IMR-90 (cell line): ENCODE results near the gene ABTB2. TPM values are rescaled to one million over a fixed set of nuclear protein-coding genes. Genes with fewer than 3 reads are reported as not detected.

Experiments used
- ATAC-seq: fragments of 200-7000 bp; cut with Tn5 transposase; 2 replicates; pipeline ENCODE4 v1.9.1; 2020; ENCODE audit warnings: low read depth, mild to moderate bottlenecking, moderate library complexity
- BruUV-seq: library from RNA; stranded (reverse); fragments of 400-500 nt; replicated peaks from 2 replicates; lab custom pipeline; 2021; lab: Mats Ljungman, UMichigan
- CTCF ChIA-PET: fragments of 300-600 bp; formaldehyde crosslinking; extraction: SDS; loops from one replicate; lab custom pipeline; 2021; ENCODE audit warnings: antibody characterized with exemption; lab: Yijun Ruan, JAX
- POLR2A ChIA-PET: fragments of 300-600 bp; sonication (Branson Sonifier 250); formaldehyde crosslinking; loops from one replicate; lab custom pipeline; 2022; ENCODE audit warnings: antibody characterized with exemption; ENCODE audit not compliant: unreplicated experiment; lab: Charles Lee
- DNase-seq: peaks from one replicate; pipeline ENCODE4 v3.0.0; 2013
- H2AFZ ChIP-seq: replicated peaks from 2 replicates; pipeline ENCODE3; 2013; ENCODE audit warnings: low read length, mild to moderate bottlenecking; ENCODE audit not compliant: poor library complexity
- H2AK5ac ChIP-seq: 2 replicates; pipeline ENCODE4 v1.6.1; 2013; ENCODE audit warnings: low read depth, low read length, inconsistent platforms
- H2AK9ac ChIP-seq: replicated peaks from 2 replicates; pipeline ENCODE3; 2013; ENCODE audit warnings: mild to moderate bottlenecking, low read depth, low read length, moderate library complexity; ENCODE audit not compliant: poor library complexity
- H2BK120ac ChIP-seq: 2 replicates; pipeline ENCODE4 v1.6.1; 2013; ENCODE audit warnings: low read depth, low read length, inconsistent platforms
- H2BK15ac ChIP-seq: 3 replicates; pipeline ENCODE4 v1.6.1; 2013; ENCODE audit warnings: low read depth, low read length, inconsistent platforms
- H2BK20ac ChIP-seq: 2 replicates; pipeline ENCODE4 v1.6.1; 2013; ENCODE audit warnings: low read depth, mild to moderate bottlenecking, inconsistent platforms, low read length, moderate library complexity
- H2BK5ac ChIP-seq: 2 replicates; pipeline ENCODE4 v1.6.1; 2013; ENCODE audit warnings: mild to moderate bottlenecking, low read depth, low read length, inconsistent platforms; ENCODE audit not compliant: poor library complexity, severe bottlenecking
- H3K14ac ChIP-seq: replicated peaks from 2 replicates; pipeline ENCODE4 v1.6.1; 2013; ENCODE audit warnings: low read depth, low read length, inconsistent platforms
- H3K18ac ChIP-seq: 2 replicates; pipeline ENCODE4 v1.6.1; 2013; ENCODE audit warnings: low read depth, low read length, control low read depth
- H3K23ac ChIP-seq: 2 replicates; pipeline ENCODE4 v1.6.1; 2013; ENCODE audit warnings: low read depth, low read length, inconsistent platforms
- H3K27ac ChIP-seq: 2 replicates; pipeline ENCODE4 v1.5.1; 2013; ENCODE audit warnings: mild to moderate bottlenecking, control low read depth, low read length; ENCODE audit not compliant: insufficient read depth
- H3K27me3 ChIP-seq: 2 replicates; pipeline ENCODE4 v1.6.1; 2013; ENCODE audit warnings: low read length; ENCODE audit not compliant: control insufficient read depth, insufficient read depth
- H3K36me3 ChIP-seq: 2 replicates; pipeline ENCODE4 v1.6.1; 2013; ENCODE audit warnings: low read length, mixed read lengths; ENCODE audit not compliant: control insufficient read depth, insufficient read depth
- H3K4ac ChIP-seq: 2 replicates; pipeline ENCODE4 v1.6.1; 2013; ENCODE audit warnings: low read depth, low read length, inconsistent platforms
- H3K4me1 ChIP-seq: 2 replicates; pipeline ENCODE4 v1.6.1; 2013; ENCODE audit warnings: low read length, mixed read lengths; ENCODE audit not compliant: control insufficient read depth, insufficient read depth
- H3K4me2 ChIP-seq: 2 replicates; pipeline ENCODE4 v1.6.1; 2013; ENCODE audit warnings: low read depth, mild to moderate bottlenecking, control low read depth, low read length, moderate library complexity
- H3K4me3 ChIP-seq: 2 replicates; pipeline ENCODE4 v1.5.1; 2013; ENCODE audit warnings: low read depth, mild to moderate bottlenecking, control low read depth, low read length, moderate library complexity; ENCODE audit not compliant: insufficient read depth
- H3K56ac ChIP-seq: 2 replicates; pipeline ENCODE4 v1.6.1; 2013; ENCODE audit warnings: low read length, inconsistent platforms; ENCODE audit not compliant: insufficient read depth; ENCODE audit errors: extremely low read depth
- H3K79me1 ChIP-seq, 2 experiments: 2 replicates each; pipeline ENCODE4 v1.6.1; 2013; ENCODE audit warnings: low read length in 2 of 2, inconsistent platforms in 1 of 2, low read depth in 1 of 2
- H3K9ac ChIP-seq: 2 replicates; pipeline ENCODE4 v1.6.1; 2013; ENCODE audit warnings: low read depth, low read length, control low read depth
- H3K9me1 ChIP-seq: 2 replicates; pipeline ENCODE4 v1.6.1; 2013; ENCODE audit warnings: low read length, inconsistent platforms; ENCODE audit not compliant: insufficient read depth
- H3K9me3 ChIP-seq: 2 replicates; pipeline ENCODE4 v1.6.1; 2013; ENCODE audit warnings: low read length; ENCODE audit not compliant: control insufficient read depth, insufficient read depth
- H4K20me1 ChIP-seq: 2 replicates; pipeline ENCODE4 v1.6.1; 2013; ENCODE audit warnings: low read length, inconsistent platforms; ENCODE audit not compliant: insufficient read depth
- H4K5ac ChIP-seq: 2 replicates; pipeline ENCODE4 v1.6.1; 2013; ENCODE audit warnings: mild to moderate bottlenecking, low read depth, low read length, control low read depth
- H4K8ac ChIP-seq, 2 experiments: 2 replicates each; pipeline ENCODE4 v1.6.1; 2013; ENCODE audit warnings: low read depth in 2 of 2, low read length in 2 of 2, control low read depth in 1 of 2, inconsistent platforms in 1 of 2
- H4K91ac ChIP-seq: 2 replicates; pipeline ENCODE4 v1.6.1; 2013; ENCODE audit warnings: low read depth, low read length, inconsistent platforms; ENCODE audit not compliant: insufficient read depth
- BHLHE40 ChIP-seq: fragments of 150-350 bp; IDR thresholded peaks from 2 replicates; pipeline ENCODE4 v1.6.1; 2016; ENCODE audit warnings: mild to moderate bottlenecking, low read depth, low read length
- CEBPB ChIP-seq: IDR thresholded peaks from 2 replicates; pipeline ENCODE4 v1.6.1; 2012; ENCODE audit warnings: low read depth, low read length, improper control_type of control experiment
- ELK1 ChIP-seq: fragments of 150-350 bp; IDR thresholded peaks from 2 replicates; pipeline ENCODE4 v1.6.1; 2016; ENCODE audit warnings: low read depth, mild to moderate bottlenecking, low read length, moderate library complexity, borderline replicate concordance
- NFE2L2 ChIP-seq: fragments of 150-350 bp; IDR thresholded peaks from 2 replicates; pipeline ENCODE4 v1.6.1; 2016; ENCODE audit warnings: low read depth, mild to moderate bottlenecking, low read length
- POLR2A ChIP-seq: IDR thresholded peaks from 2 replicates; pipeline ENCODE4 v1.6.1; 2012; ENCODE audit warnings: mild to moderate bottlenecking, low read depth, low read length
- SMC3 ChIP-seq: fragments of 150-350 bp; IDR thresholded peaks from 2 replicates; pipeline ENCODE4 v1.6.1; 2016; ENCODE audit warnings: low read depth, mild to moderate bottlenecking, antibody characterized with exemption, low read length, moderate library complexity
- WGBS, 2 experiments: methylation state at CpG; one replicate each; pipeline versions ENCODE4 v1.1.5 to v1.1.7; 2013; ENCODE audit warnings: missing lambda C conversion rate in 2 of 2; ENCODE audit not compliant: insufficient read length in 1 of 2; ENCODE audit errors: extremely low coverage in 2 of 2; 5-methylcytosine and 5-hydroxymethylcytosine counted together
- dilution Hi-C: fragments of 300-500 bp; cut with HindIII; formaldehyde crosslinking; loops from one replicate; pipeline ENCODE4 v1.14.3; 2018; ENCODE audit warnings: low sequenced_read_pairs; ENCODE audit not compliant: unreplicated experiment
- in situ Hi-C: fragments of 300-500 bp; cut with MboI; formaldehyde crosslinking; loops from 3 replicates; pipeline ENCODE4 v1.14.3; 2019; ENCODE audit warnings: low sequenced_read_pairs, inconsistent platforms, mixed read lengths
- intact Hi-C: fragments of 100-400 bp; cut with micrococcal nuclease; formaldehyde crosslinking; loops from 2 replicates; pipeline ENCODE4 v1.10.0; 2022
- polyA plus RNA-seq, 3 experiments: library from polyadenylated mRNA; depleted of rRNA; stranded (reverse); fragments of >200 nt; gene quantifications; 2 replicates each; pipeline ENCODE4 v1.2.3, GENCODE V29; 2012; ENCODE audit warnings: low replicate concordance in 1 of 3
- total RNA-seq: library from RNA; depleted of rRNA; stranded (reverse); fragments of >200 nt; gene quantifications from 2 replicates; pipeline ENCODE4 v1.2.3, GENCODE V29; 2012

ABTB2 gene
- total and polyA plus RNA-seq, 2 of the 4 experiments (the other 2 are of a cell fraction), result 0.18 to 2.0 TPM

- no peak for ATAC-seq
- no TSS peak for BruUV-seq
Observed at GRCh38 chr11:34305193-34305592, 52.6 kb downstream of the ABTB2 start.

More at GRCh38 chr11:34305193-34305592, 52.6 kb downstream of the ABTB2 start:
- Histone ChIP-seq H3K27me3 (peaks cover 4% of the 10 kb centered on the region; the same call in 1 of the 2 replicates), H3K4ac (no peak overlapping the region), H3K9me3 (no peaks in the 10 kb centered on the region), H2BK15ac (no peak overlapping the region), H3K79me1 (no peaks in the 10 kb centered on the region; a peak in 1 of 4 replicates), H3K36me3 (no peaks in the 10 kb centered on the region), H3K4me2 (no peak overlapping the region), H2AK9ac (no peak overlapping the region), H4K20me1 (peaks cover 12% of the 10 kb centered on the region; the same call in 1 of the 2 replicates), H3K27ac (no peak overlapping the region), H3K9me1 (peaks cover 15% of the 10 kb centered on the region), H3K9ac (no peak overlapping the region), H3K4me3 (no peak overlapping the region), H4K5ac (no peak overlapping the region), H3K18ac (no peak overlapping the region), H4K8ac (no peak overlapping the region), H3K14ac (no peak overlapping the region), H4K91ac (no peak overlapping the region), H3K23ac (no peak overlapping the region), H2AK5ac (no peak overlapping the region), H2BK5ac (no peak overlapping the region), H2BK120ac (no peak overlapping the region), H2BK20ac (no peak overlapping the region), H3K56ac (no peak overlapping the region), H2AFZ (no peak overlapping the region), H3K4me1 (peaks cover 13% of the 10 kb centered on the region)
- dilution Hi-C loops, result no loop called here
- intact Hi-C loops, result no loop called here
- in situ Hi-C loops, result no loop called here
- DNase-seq, result peak; percentile 39
- 90% methylated on average over 2 of the region's 7 CpGs; no CpG with 5 or more reads in 1 of the 2 experiments for WGBS, 2 experiments
- CTCF ChIA-PET, result no interaction called here
- TF ChIP-seq POLR2A (no peak), NFE2L2 (no peak), SMC3 (no peak), BHLHE40 (no peak), ELK1 (no peak), CEBPB (no peak)
- POLR2A ChIA-PET, result no interaction called here
